Natural killer cell (primary cell): ENCODE measurements around the gene WFS1. TPM values are rescaled to one million over a fixed set of nuclear protein-coding genes. Genes with fewer than 3 reads are reported as not detected.

ENCODE experiments used
- ATAC-seq, 3 donors: fragments of 150-1000 bp in 2 of 3; fragments of 200-7000 bp in 1 of 3; cut with Tn5 transposase; 1 replicate in 1 of 3; 2 replicates in 2 of 3; pipeline ENCODE4 v1.10.0; 2021; ENCODE audit warnings: mild to moderate bottlenecking in 2 of 3, moderate library complexity in 2 of 3
- DNase-seq, 2 donors: peaks; one replicate each; pipeline versions ENCODE4 v3.0.0 to v3.0.0-alpha.2; 2013 to 2021; ENCODE audit warnings: mixed read lengths in 1 of 2
- H3K27ac ChIP-seq: one replicate; pipeline ENCODE4 v1.5.1; 2013; ENCODE audit warnings: mild to moderate bottlenecking, low read length
- H3K27me3 ChIP-seq: one replicate; pipeline ENCODE4 v1.6.1; 2013; ENCODE audit warnings: low read length; ENCODE audit not compliant: control insufficient read depth, insufficient read depth
- H3K36me3 ChIP-seq: one replicate; pipeline ENCODE4 v1.6.1; 2013; ENCODE audit warnings: low read length; ENCODE audit not compliant: control insufficient read depth, insufficient read depth
- H3K4me1 ChIP-seq: one replicate; pipeline ENCODE4 v1.6.1; 2013; ENCODE audit warnings: low read length; ENCODE audit not compliant: control insufficient read depth, insufficient read depth
- H3K4me3 ChIP-seq: one replicate; pipeline ENCODE4 v1.5.1; 2013; ENCODE audit warnings: low read length
- H3K9me3 ChIP-seq: one replicate; pipeline ENCODE4 v1.6.1; 2013; ENCODE audit warnings: low read length; ENCODE audit not compliant: control insufficient read depth, insufficient read depth
- H3K27ac Mint-ChIP-seq, 2 donors: one replicate each; pipeline ENCODE4 v1.8.0; 2022; ENCODE audit warnings: mild to moderate bottlenecking in 2 of 2, mixed read lengths in 2 of 2, moderate library complexity in 1 of 2
- H3K27me3 Mint-ChIP-seq, 2 donors: one replicate each; pipeline ENCODE4 v1.8.0; 2022; ENCODE audit warnings: low read depth in 2 of 2, mixed read lengths in 2 of 2
- H3K36me3 Mint-ChIP-seq: one replicate; pipeline ENCODE4 v1.8.0; 2022; ENCODE audit warnings: mixed read lengths
- H3K4me1 Mint-ChIP-seq, 2 donors: one replicate each; pipeline ENCODE4 v1.8.0; 2022; ENCODE audit warnings: mixed read lengths in 2 of 2
- H3K4me3 Mint-ChIP-seq: one replicate; pipeline ENCODE4 v1.8.0; 2022; ENCODE audit warnings: mild to moderate bottlenecking, moderate library complexity, mixed read lengths
- H3K9me3 Mint-ChIP-seq, 2 donors: one replicate each; pipeline ENCODE4 v1.8.0; 2022; ENCODE audit warnings: mixed read lengths in 2 of 2
- WGBS: methylation state at CpG from one replicate; pipeline ENCODE4 v1.1.7; 2013; ENCODE audit warnings: missing lambda C conversion rate; ENCODE audit not compliant: insufficient coverage; 5-methylcytosine and 5-hydroxymethylcytosine counted together
- intact Hi-C: fragments of 100-400 bp; cut with micrococcal nuclease; formaldehyde crosslinking; loops from one replicate; pipeline ENCODE4 v1.14.2; 2022
- total RNA-seq, 4 donors: library from RNA; stranded (reverse); fragments of 120-200 nt in 1 of 4; gene quantifications; one replicate each; pipeline versions ENCODE4 v1.2.3 to v1.2.4, GENCODE V29; 2013 to 2022
- TF ChIP-seq, protein P1 (sequence below): fragments of 200-600 bp; IDR thresholded peaks from one replicate; pipeline ENCODE4 v1.8.0; 2022; ENCODE audit warnings: antibody characterized with exemption

The WFS1 gene
- total RNA-seq, 3 donors from 2014 or later (not counting 1 experiment from before 2014, with no cell fraction given) = 3.0 to 5.6 (median 3.5) TPM

DNA sequence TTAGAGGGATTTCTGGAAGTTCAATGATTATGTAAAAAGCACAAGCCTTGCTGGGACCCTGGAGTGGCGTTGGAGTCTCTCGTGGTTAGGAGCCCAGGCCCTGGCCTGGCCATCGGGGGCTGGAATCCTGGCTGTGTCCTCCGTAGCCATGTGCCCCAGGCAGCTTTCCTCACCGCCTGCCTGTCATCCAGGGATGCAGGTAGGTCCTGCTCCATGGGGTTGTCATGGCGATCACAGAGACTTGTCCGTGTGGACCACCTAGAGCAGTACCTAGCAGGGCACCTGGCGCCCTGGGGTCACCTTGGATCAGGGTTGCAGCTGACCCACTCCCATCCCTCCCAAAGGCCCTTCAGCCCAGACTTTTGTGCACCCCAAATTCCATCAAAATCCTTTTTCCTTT lies 30.2 kb upstream of the WFS1 start:
- Mint-ChIP-seq H3K4me1 (no peaks in the 10 kb centered on the region), H3K27ac (no peak overlapping the region), H3K36me3 (no peaks in the 10 kb centered on the region), H3K9me3 (no peaks in the 10 kb centered on the region), H3K27me3 (peaks cover 20 to 28% of the 10 kb centered on the region in 2 donors), H3K4me3 (no peak overlapping the region)
- Histone ChIP-seq H3K36me3 (no peaks in the 10 kb centered on the region), H3K27me3 (peaks cover 6% of the 10 kb centered on the region), H3K4me3 (no peak overlapping the region), H3K9me3 (peaks cover under 1% of the 10 kb centered on the region), H3K4me1 (no peaks in the 10 kb centered on the region), H3K27ac (no peak overlapping the region)
- DNase-seq (no peak), ATAC-seq (no peak)
- TF ChIP-seq, protein P1, sequence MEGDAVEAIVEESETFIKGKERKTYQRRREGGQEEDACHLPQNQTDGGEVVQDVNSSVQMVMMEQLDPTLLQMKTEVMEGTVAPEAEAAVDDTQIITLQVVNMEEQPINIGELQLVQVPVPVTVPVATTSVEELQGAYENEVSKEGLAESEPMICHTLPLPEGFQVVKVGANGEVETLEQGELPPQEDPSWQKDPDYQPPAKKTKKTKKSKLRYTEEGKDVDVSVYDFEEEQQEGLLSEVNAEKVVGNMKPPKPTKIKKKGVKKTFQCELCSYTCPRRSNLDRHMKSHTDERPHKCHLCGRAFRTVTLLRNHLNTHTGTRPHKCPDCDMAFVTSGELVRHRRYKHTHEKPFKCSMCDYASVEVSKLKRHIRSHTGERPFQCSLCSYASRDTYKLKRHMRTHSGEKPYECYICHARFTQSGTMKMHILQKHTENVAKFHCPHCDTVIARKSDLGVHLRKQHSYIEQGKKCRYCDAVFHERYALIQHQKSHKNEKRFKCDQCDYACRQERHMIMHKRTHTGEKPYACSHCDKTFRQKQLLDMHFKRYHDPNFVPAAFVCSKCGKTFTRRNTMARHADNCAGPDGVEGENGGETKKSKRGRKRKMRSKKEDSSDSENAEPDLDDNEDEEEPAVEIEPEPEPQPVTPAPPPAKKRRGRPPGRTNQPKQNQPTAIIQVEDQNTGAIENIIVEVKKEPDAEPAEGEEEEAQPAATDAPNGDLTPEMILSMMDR = no peak
- intact Hi-C loops = no loop called here
- WGBS = 79% methylated on average over 8 of the region's 8 CpGs

DNA sequence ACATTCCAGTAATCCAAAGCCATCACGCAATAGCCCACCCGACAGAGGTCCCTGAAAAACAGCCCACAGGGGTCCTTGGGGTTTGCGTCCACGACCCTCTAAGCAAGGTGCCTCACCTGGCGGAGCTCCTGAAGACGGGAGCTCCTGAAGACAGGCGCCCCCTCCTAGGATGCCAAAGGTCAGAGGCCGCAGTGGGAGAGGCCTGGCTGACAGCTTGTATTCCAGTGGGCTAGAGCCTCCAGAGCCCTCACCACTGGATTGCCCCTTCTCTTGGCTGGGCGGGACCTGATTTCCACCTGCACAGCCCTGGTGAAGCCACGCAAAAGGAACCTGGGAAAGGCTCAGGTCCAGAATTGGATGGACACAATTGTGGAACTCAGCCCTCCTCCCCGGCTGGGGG lies 29.7 kb upstream of the WFS1 start:
- Histone ChIP-seq H3K36me3 (no peaks in the 10 kb centered on the region), H3K4me1 (no peaks in the 10 kb centered on the region), H3K9me3 (peaks cover 3% of the 10 kb centered on the region), H3K4me3 (no peak overlapping the region), H3K27me3 (peaks cover 8% of the 10 kb centered on the region), H3K27ac (no peak overlapping the region)
- DNase-seq (no peak), ATAC-seq (no peak)
- H3K9me3 Mint-ChIP-seq = no peaks in the 10 kb centered on the region
- WGBS = 85% methylated on average over 11 of the region's 11 CpGs
- intact Hi-C loops = no loop called here
- no peak overlapping the region for H3K4me3 Mint-ChIP-seq
- TF ChIP-seq, protein P1 = no peak
- H3K27ac Mint-ChIP-seq = no peak overlapping the region
- H3K36me3 Mint-ChIP-seq = no peaks in the 10 kb centered on the region
- peaks cover 25 to 33% of the 10 kb centered on the region in 2 donors for H3K27me3 Mint-ChIP-seq
- no peaks in the 10 kb centered on the region for H3K4me1 Mint-ChIP-seq

DNA sequence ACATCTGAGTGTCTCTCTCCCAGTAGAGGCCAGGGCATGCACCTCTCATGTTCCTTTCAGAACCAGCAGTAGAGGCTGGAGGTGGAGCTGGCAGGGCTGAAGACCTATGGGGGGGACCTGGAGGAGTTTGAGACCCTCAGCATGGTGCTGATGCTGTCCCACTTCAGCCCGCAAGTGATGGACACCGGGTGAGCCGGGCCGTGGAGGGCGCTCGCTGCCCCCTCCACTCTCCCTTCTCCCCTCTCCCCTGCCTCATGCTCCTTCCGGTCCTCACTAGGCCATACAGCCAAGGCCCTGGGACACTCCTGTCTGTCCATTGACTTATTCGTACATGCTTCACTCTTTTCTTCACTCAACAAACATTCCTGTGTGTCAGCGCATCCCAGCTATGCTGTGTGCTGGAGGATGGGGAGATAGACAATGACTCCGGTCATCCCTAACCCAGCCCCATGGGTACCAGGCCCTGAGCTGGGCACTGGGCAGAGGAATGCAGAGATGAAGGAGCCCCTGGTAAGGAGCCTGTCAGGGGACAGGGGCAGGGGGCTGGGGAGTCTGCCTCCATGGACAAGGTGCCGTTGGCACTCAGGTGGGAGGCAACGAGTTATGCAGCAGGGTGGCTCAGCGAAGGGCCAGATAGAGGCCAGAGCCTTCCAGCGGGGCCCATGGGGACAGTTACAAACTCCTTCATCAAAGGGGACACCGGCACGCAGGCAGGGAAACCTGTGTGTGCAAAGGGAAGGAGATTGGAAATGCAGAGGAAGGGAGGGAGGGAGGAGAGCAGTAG lies 28.4 kb upstream of the WFS1 start:
- H3K4me1 ChIP-seq = no peaks in the 10 kb centered on the region
- TF ChIP-seq, protein P1 = no peak
- H3K36me3 ChIP-seq = no peaks in the 10 kb centered on the region
- H3K4me3 Mint-ChIP-seq = no peak overlapping the region
- no peaks in the 10 kb centered on the region for H3K4me1 Mint-ChIP-seq
- no peaks in the 10 kb centered on the region for H3K9me3 Mint-ChIP-seq
- DNase-seq (no peak), ATAC-seq (no peak)
- intact Hi-C loops = no loop called here
- H3K27me3 Mint-ChIP-seq = peaks cover 32 to 34% of the 10 kb centered on the region in 2 donors
- H3K9me3 ChIP-seq = peaks cover 3% of the 10 kb centered on the region
- no peaks in the 10 kb centered on the region for H3K36me3 Mint-ChIP-seq
- no peak overlapping the region for H3K4me3 ChIP-seq
- H3K27ac ChIP-seq = no peak overlapping the region
- no peak overlapping the region for H3K27ac Mint-ChIP-seq
- 90% methylated on average over 16 of the region's 16 CpGs for WGBS
- H3K27me3 ChIP-seq = peaks cover 11% of the 10 kb centered on the region
